ENCODE measurements around the gene IP6K1.
"Not testable (repeated sequence)": the region's sequence is repeated elsewhere in the genome, so short reads cannot be mapped to it uniquely, and the experiment has no call there.

IP6K1 gene

GRCh38 chr3:49685846-49686245 is 100.5 kb downstream of the IP6K1 start:
- DNase-seq = not testable (repeated sequence)

DNA sequence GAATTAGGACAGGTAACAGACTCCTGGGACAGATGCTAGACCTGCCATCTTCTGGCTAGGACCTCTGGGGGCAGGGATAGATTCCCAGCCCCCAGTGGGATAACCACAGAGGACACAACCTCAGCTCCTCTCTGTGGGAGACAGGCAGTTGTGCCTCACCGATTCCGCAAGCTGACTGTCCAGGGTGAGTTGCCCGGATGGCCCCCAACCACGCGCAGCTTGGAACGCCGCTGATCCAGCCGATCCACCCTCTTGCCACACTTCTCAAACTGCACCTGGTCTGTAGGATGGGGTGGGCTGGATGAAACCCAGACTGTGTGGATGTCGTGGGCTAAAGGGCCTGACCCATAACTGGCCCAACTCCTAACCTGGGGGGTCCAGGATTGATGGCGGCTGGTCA is 101.2 kb downstream of the IP6K1 start:
- DNase-seq = not testable (repeated sequence)

- not testable (repeated sequence) for DNase-seq
Observed at GRCh38 chr3:49684453-49684852, 101.9 kb downstream of the IP6K1 start.

DNA sequence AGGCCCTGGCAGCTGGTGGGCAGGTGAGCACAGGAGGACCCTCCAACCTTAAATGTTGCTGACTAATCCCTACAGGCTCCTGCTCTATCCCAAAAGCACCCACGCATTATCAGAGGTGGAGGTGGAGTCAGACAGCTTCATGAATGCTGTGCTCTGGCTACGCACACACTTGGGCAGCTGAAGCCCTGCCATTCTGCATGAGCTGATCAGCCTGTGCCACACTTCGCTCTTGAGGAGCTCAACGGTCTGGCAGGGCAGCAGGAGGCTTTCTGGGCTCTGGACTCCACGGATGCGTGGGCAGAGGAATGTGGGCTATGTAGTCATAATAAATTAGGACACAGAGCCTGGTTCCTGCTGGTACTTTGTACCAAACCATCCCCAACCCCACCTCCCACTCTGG is 103.2 kb downstream of the IP6K1 start:
- no peak for DNase-seq

- no peak for DNase-seq
Observed at GRCh38 chr3:49681543-49681942, 104.8 kb downstream of the IP6K1 start.

- no peak for DNase-seq
Observed at GRCh38 chr3:49681232-49681522, 105.2 kb downstream of the IP6K1 start.

DNA sequence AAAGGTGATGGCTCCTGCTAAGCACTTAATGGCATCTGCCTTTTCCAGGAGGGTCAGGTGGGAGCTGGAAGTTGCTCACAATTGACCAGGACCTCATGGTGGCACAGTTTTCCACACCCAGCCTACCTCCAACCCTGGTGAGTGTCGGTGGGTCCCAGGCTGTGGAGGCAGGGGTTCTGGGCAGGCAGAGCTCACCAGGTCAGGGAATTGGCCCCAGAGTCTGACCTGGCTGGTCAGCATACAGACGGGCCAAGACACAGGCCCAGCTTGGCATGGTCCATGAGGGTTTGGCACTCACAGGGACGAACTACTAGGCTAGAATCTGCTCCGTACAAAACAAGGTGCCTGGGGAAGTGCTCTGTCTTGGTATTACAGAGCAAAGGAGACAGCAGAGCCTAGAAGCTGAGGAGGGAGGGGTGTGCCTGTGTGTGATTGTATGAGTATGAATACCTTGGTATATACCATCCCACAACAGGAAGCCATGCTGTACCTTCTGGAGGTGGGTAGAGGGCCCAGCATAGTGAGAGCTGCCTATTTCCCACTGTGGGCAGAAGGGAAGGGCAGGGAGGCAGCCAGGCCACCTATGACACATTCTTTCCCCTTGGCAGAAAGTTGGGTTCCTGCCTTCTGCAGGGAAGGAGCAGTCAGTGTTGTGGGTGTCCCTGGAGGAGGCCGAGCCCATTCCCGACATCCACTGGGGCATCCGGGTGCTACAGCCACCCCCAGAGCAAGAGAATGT is 105.7 kb downstream of the IP6K1 start:
- DNase-seq = no peak

- no peak for DNase-seq
Observed at GRCh38 chr3:49675912-49676311, 110.4 kb downstream of the IP6K1 start.

- DNase-seq = no peak
Observed at GRCh38 chr3:49674497-49674983, 111.8 kb downstream of the IP6K1 start.
